Loucy (cell line): ENCODE data around the gene ADRB2.

ENCODE experiments used
- H2AFZ ChIP-seq: fragments of 200-600 bp; sonication (generic); 2 replicates; pipeline ENCODE4 v1.6.0; 2016; ENCODE audit warnings: antibody characterized with exemption, mild to moderate bottlenecking, low read length, moderate library complexity
- H3F3A ChIP-seq: fragments of 200-600 bp; 2 replicates; pipeline ENCODE4 v1.6.0; 2016; ENCODE audit warnings: antibody characterized with exemption, low read depth, mild to moderate bottlenecking
- H3K27me3 ChIP-seq: fragments of 200-600 bp; sonication (generic); 2 replicates; pipeline ENCODE4 v1.6.1; 2014; ENCODE audit warnings: low read length, mild to moderate bottlenecking; ENCODE audit not compliant: insufficient read depth, poor library complexity, severe bottlenecking
- H3K36me3 ChIP-seq: fragments of 200-600 bp; sonication (generic); 2 replicates; pipeline ENCODE4 v1.6.1; 2016; ENCODE audit warnings: low read length; ENCODE audit not compliant: insufficient read depth
- H3K4me1 ChIP-seq: fragments of 200-600 bp; sonication (generic); 2 replicates; pipeline ENCODE4 v1.5.1; 2014; ENCODE audit warnings: low read length, mild to moderate bottlenecking; ENCODE audit not compliant: insufficient read depth, poor library complexity, severe bottlenecking
- H3K4me2 ChIP-seq: fragments of 200-600 bp; sonication (generic); 2 replicates; pipeline ENCODE4 v1.6.0; 2014; ENCODE audit warnings: antibody characterized with exemption, low read length, low read depth, mild to moderate bottlenecking; ENCODE audit not compliant: poor library complexity, severe bottlenecking
- H3K4me3 ChIP-seq: fragments of 200-600 bp; sonication (generic); 2 replicates; pipeline ENCODE4 v1.5.1; 2014; ENCODE audit warnings: low read length, mild to moderate bottlenecking, mixed read lengths; ENCODE audit not compliant: poor library complexity, severe bottlenecking
- H3K79me2 ChIP-seq: fragments of 200-600 bp; sonication (generic); 2 replicates; pipeline ENCODE4 v1.6.1; 2014; ENCODE audit warnings: low read length; ENCODE audit not compliant: insufficient read depth
- H3K9ac ChIP-seq: fragments of 200-600 bp; sonication (generic); 2 replicates; pipeline ENCODE4 v1.6.0; 2014; ENCODE audit warnings: mild to moderate bottlenecking, low read depth, low read length, moderate library complexity; ENCODE audit not compliant: poor library complexity, severe bottlenecking
- H3K9me2 ChIP-seq: fragments of 200-600 bp; sonication (generic); replicated peaks from 2 replicates; pipeline ENCODE4 v1.6.1; 2016; ENCODE audit warnings: low read depth, low read length, mixed read lengths
- H3K9me3 ChIP-seq: fragments of 200-600 bp; sonication (generic); 2 replicates; pipeline ENCODE4 v1.6.1; 2014; ENCODE audit warnings: mild to moderate bottlenecking, antibody characterized with exemption, low read length, low read depth; ENCODE audit not compliant: insufficient read depth
- H4K20me1 ChIP-seq: fragments of 200-600 bp; sonication (generic); 2 replicates; pipeline ENCODE4 v1.6.0; 2014; ENCODE audit warnings: antibody characterized with exemption, low read length, mild to moderate bottlenecking; ENCODE audit not compliant: insufficient read depth, poor library complexity, severe bottlenecking
- EZH2phosphoT487 ChIP-seq: fragments of 200-600 bp; IDR thresholded peaks from 2 replicates; pipeline ENCODE4 v1.6.1; 2018; ENCODE audit warnings: antibody characterized with exemption, mild to moderate bottlenecking, moderate library complexity, borderline replicate concordance
- TF ChIP-seq, protein P1 (sequence below): fragments of 200-600 bp; sonication (generic); conservative IDR thresholded peaks from 2 replicates; pipeline ENCODE4 v1.5.1; 2014; ENCODE audit warnings: mild to moderate bottlenecking, antibody characterized with exemption, low read length

ADRB2 gene

GRCh38 chr5:148834689-148835088 is 8.3 kb downstream of the ADRB2 start:
- no peaks in the 10 kb centered on the region for H3K9me2 ChIP-seq
- H4K20me1 ChIP-seq: no peaks in the 10 kb centered on the region
- H3K36me3 ChIP-seq: no peaks in the 10 kb centered on the region
- no peaks in the 10 kb centered on the region for H3K79me2 ChIP-seq
- no peak overlapping the region for H3K4me3 ChIP-seq
- TF ChIP-seq, protein P1, sequence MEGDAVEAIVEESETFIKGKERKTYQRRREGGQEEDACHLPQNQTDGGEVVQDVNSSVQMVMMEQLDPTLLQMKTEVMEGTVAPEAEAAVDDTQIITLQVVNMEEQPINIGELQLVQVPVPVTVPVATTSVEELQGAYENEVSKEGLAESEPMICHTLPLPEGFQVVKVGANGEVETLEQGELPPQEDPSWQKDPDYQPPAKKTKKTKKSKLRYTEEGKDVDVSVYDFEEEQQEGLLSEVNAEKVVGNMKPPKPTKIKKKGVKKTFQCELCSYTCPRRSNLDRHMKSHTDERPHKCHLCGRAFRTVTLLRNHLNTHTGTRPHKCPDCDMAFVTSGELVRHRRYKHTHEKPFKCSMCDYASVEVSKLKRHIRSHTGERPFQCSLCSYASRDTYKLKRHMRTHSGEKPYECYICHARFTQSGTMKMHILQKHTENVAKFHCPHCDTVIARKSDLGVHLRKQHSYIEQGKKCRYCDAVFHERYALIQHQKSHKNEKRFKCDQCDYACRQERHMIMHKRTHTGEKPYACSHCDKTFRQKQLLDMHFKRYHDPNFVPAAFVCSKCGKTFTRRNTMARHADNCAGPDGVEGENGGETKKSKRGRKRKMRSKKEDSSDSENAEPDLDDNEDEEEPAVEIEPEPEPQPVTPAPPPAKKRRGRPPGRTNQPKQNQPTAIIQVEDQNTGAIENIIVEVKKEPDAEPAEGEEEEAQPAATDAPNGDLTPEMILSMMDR: no peak
- no peak for TF ChIP-seq EZH2phosphoT487
- no peak overlapping the region for H3K9ac ChIP-seq
- H3K4me1 ChIP-seq: no peaks in the 10 kb centered on the region
- no peak overlapping the region for H2AFZ ChIP-seq
- H3K9me3 ChIP-seq: no peaks in the 10 kb centered on the region
- no peak overlapping the region for H3K4me2 ChIP-seq
- no peaks in the 10 kb centered on the region for H3F3A ChIP-seq
- no peaks in the 10 kb centered on the region for H3K27me3 ChIP-seq

- Histone ChIP-seq H3K4me2 (no peak overlapping the region), H3F3A (no peaks in the 10 kb centered on the region), H3K79me2 (no peaks in the 10 kb centered on the region), H3K9me2 (no peaks in the 10 kb centered on the region), H4K20me1 (no peaks in the 10 kb centered on the region), H3K36me3 (no peaks in the 10 kb centered on the region), H3K9ac (no peak overlapping the region), H3K27me3 (no peaks in the 10 kb centered on the region), H3K9me3 (no peaks in the 10 kb centered on the region), H3K4me1 (no peaks in the 10 kb centered on the region), H2AFZ (no peak overlapping the region), H3K4me3 (no peak overlapping the region)
- TF ChIP-seq, protein P1: no peak
- no peak for TF ChIP-seq EZH2phosphoT487
Observed at GRCh38 chr5:148836272-148837250, 10.2 kb downstream of the ADRB2 start.

DNA sequence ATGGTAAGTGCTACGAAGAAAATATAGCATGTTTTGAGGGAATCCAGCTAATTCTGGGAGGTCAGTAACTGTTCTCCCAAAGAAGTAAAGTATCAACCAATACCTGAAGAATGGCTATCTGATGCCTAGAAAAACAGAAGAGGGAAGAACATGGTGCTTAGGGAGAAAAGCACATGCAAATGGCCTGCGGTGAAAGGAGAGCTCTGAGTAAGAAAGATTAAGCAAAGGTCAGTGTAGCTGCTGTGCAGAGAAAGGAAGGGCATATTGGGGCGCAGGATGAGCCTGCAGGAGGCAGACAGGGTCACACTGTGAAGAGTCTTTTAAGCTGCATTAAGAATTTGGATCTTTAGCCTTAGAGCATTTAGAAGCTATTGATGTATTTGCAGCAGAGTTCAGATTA is 11.0 kb downstream of the ADRB2 start:
- H3K36me3 ChIP-seq: no peaks in the 10 kb centered on the region
- H3K79me2 ChIP-seq: no peaks in the 10 kb centered on the region
- no peaks in the 10 kb centered on the region for H3K9me3 ChIP-seq
- H3K27me3 ChIP-seq: no peaks in the 10 kb centered on the region
- H3K4me1 ChIP-seq: peaks cover 8% of the 10 kb centered on the region
- no peak overlapping the region for H3K4me3 ChIP-seq
- no peaks in the 10 kb centered on the region for H3K9me2 ChIP-seq
- no peak for TF ChIP-seq EZH2phosphoT487
- TF ChIP-seq, protein P1: no peak
- no peak overlapping the region for H3K4me2 ChIP-seq
- H3K9ac ChIP-seq: no peak overlapping the region
- no peak overlapping the region for H2AFZ ChIP-seq
- no peaks in the 10 kb centered on the region for H3F3A ChIP-seq
- H4K20me1 ChIP-seq: no peaks in the 10 kb centered on the region
